Stimulated activated naive CD8-positive, alpha-beta T cell treated with anti-CD3 and anti-CD28 coated beads, Interleukin-15, amount 100 ng/mL, for 72 hours (primary cell): ENCODE measurements around the gene JPT1.

ENCODE experiments used
- ATAC-seq: fragments of 150-1000 bp; cut with Tn5 transposase; 2 replicates; pipeline ENCODE4 v1.10.0; 2021; ENCODE audit warnings: mild to moderate bottlenecking, moderate library complexity
- DNase-seq, 2 donors: peaks; one replicate each; pipeline ENCODE4 v3.0.0; 2021 to 2022
- H3K27ac Mint-ChIP-seq, 2 donors: one replicate each; pipeline ENCODE4 v1.8.0; 2022; ENCODE audit warnings: mild to moderate bottlenecking in 2 of 2, mixed read lengths in 2 of 2, moderate library complexity in 2 of 2
- H3K27me3 Mint-ChIP-seq: one replicate; pipeline ENCODE4 v1.8.0; 2022; ENCODE audit warnings: mixed read lengths
- H3K4me1 Mint-ChIP-seq: one replicate; pipeline ENCODE4 v1.8.0; 2022; ENCODE audit warnings: mild to moderate bottlenecking, mixed read lengths
- H3K4me3 Mint-ChIP-seq, 2 donors: one replicate each; pipeline ENCODE4 v1.8.0; 2022; ENCODE audit warnings: mild to moderate bottlenecking in 2 of 2, mixed read lengths in 2 of 2, moderate library complexity in 1 of 2
- H3K9me3 Mint-ChIP-seq, 2 donors: one replicate each; pipeline ENCODE4 v1.8.0; 2022; ENCODE audit warnings: mixed read lengths in 2 of 2

JPT1 gene

GRCh38 chr17:75088465-75089417 is 65.6 kb downstream of the JPT1 start:
- Mint-ChIP-seq H3K9me3 (no peaks in the 10 kb centered on the region), H3K27me3 (no peaks in the 10 kb centered on the region), H3K27ac (peak overlapping the region in 1 of 2 donors; percentile 85), H3K4me1 (peaks cover 53% of the 10 kb centered on the region), H3K4me3 (peak overlapping the region; percentile 85 to 88)
- peak; percentile 30 for ATAC-seq
- DNase-seq = no peak

- peak within 1 kb of the TSS; percentile 85 to 88 for H3K4me3 Mint-ChIP-seq
- ATAC-seq = peak; percentile 75
- peak; percentile 39 for DNase-seq
- peak within 1 kb of the TSS; percentile 85 to 97 for H3K27ac Mint-ChIP-seq
- H3K4me1 Mint-ChIP-seq = peaks cover 53% of the 10 kb centered on the region
- no peaks in the 10 kb centered on the region for H3K9me3 Mint-ChIP-seq
- H3K27me3 Mint-ChIP-seq = no peaks in the 10 kb centered on the region
These were observed 66.5 kb downstream of the JPT1 start, which contains the start of gene SLC16A5 for GRCh38 chr17:75087558-75088453. Gene SLC16A5, plus strand, starts transcription at chr17:75087954. Its CDS starts 5,683 bp downstream, at chr17:75093637.

- H3K27ac Mint-ChIP-seq = peak overlapping the region; percentile 71 to 84
- DNase-seq (no peak), ATAC-seq (no peak)
- H3K27me3 Mint-ChIP-seq = peaks cover 4% of the 10 kb centered on the region
- peaks cover 53% of the 10 kb centered on the region for H3K4me1 Mint-ChIP-seq
- peak overlapping the region; percentile 74 to 76 for H3K4me3 Mint-ChIP-seq
- no peaks in the 10 kb centered on the region for H3K9me3 Mint-ChIP-seq
These were observed 67.1 kb downstream of the JPT1 start for GRCh38 chr17:75087182-75087557.

- H3K27ac Mint-ChIP-seq = peak overlapping the region in 1 of 2 donors; percentile 1
- no peak for DNase-seq
- ATAC-seq = no peak
- H3K27me3 Mint-ChIP-seq = peaks cover 9% of the 10 kb centered on the region
- peaks cover 53% of the 10 kb centered on the region for H3K4me1 Mint-ChIP-seq
- H3K9me3 Mint-ChIP-seq = no peaks in the 10 kb centered on the region
- H3K4me3 Mint-ChIP-seq = peak overlapping the region; percentile 74 to 76
These were observed 67.7 kb downstream of the JPT1 start for GRCh38 chr17:75086496-75087181.
